HG03039 (cell line): ENCODE measurements around the gene NR2E1.

ENCODE experiments used
- ATAC-seq: cut with Tn5 transposase; IDR thresholded peaks from one replicate; pipeline ENCODE4 v1.9.1; 2021; ENCODE audit warnings: mild to moderate bottlenecking, moderate library complexity; ENCODE audit not compliant: unreplicated experiment

Gene NR2E1

GRCh38 chr6:108203189-108204112 is 37.6 kb downstream of the NR2E1 start:
- no peak for ATAC-seq

- ATAC-seq, result no peak
Observed at GRCh38 chr6:108207013-108207412, 41.2 kb downstream of the NR2E1 start.

GRCh38 chr6:108209738-108210137 is 43.9 kb downstream of the NR2E1 start:
- no peak for ATAC-seq

GRCh38 chr6:108210556-108210955 is 44.7 kb downstream of the NR2E1 start:
- no peak for ATAC-seq

- no peak for ATAC-seq
Observed at GRCh38 chr6:108211671-108212070, 45.8 kb downstream of the NR2E1 start.

GRCh38 chr6:108222064-108222463 is 56.2 kb downstream of the NR2E1 start:
- no peak for ATAC-seq

DNA sequence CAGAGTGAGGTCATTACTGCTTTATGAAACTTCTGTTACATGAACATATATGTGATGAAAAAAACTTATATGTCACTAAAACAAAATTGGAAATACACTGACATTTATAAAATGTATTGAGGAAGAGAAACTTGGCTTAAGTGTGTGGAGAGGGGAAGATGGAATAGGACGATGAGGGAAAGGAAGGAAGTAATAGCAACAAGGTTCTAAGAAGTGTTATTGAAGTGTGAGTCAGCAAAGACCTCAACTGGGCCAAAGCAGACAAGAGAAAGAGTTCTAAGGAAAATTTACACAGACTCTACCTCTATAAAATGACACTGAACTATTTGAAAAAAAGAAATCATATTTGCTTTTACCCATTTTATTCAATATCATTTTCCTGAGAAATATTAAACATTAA is 56.7 kb downstream of the NR2E1 start:
- no peak for ATAC-seq

GRCh38 chr6:108227290-108227689 is 61.5 kb downstream of the NR2E1 start:
- ATAC-seq, result no peak

- no peak for ATAC-seq
Observed at GRCh38 chr6:108228416-108228815, 62.6 kb downstream of the NR2E1 start.

GRCh38 chr6:108235127-108235526 is 69.3 kb downstream of the NR2E1 start:
- ATAC-seq, result no peak

- no peak for ATAC-seq
Observed at GRCh38 chr6:108236791-108237190, 71.0 kb downstream of the NR2E1 start.

GRCh38 chr6:108238322-108238721 is 72.5 kb downstream of the NR2E1 start:
- ATAC-seq, result no peak
